HT-29 (cell line): ENCODE data around the gene GPLD1. TPM values are rescaled to one million over a fixed set of nuclear protein-coding genes. Genes with fewer than 3 reads are reported as not detected.
A peak's percentile ranks its signal among the peaks of the same experiment; 100 is the strongest.
"Not testable (repeated sequence)": the region's sequence is repeated elsewhere in the genome, so short reads cannot be mapped to it uniquely, and the experiment has no call there.

Experiments
- DNase-seq: peaks from one replicate; pipeline ENCODE4 v3.0.0-alpha.2; 2015; ENCODE audit warnings: low spot score
- total RNA-seq: library from RNA; depleted of rRNA; stranded (reverse); fragments of >200 nt; shearing (Covaris generic); gene quantifications from 2 replicates; pipeline ENCODE4 v1.2.3, GENCODE V29; 2014

Gene GPLD1
- total RNA-seq, 1 experiment from 2014 or later, result 0.10 TPM

DNA sequence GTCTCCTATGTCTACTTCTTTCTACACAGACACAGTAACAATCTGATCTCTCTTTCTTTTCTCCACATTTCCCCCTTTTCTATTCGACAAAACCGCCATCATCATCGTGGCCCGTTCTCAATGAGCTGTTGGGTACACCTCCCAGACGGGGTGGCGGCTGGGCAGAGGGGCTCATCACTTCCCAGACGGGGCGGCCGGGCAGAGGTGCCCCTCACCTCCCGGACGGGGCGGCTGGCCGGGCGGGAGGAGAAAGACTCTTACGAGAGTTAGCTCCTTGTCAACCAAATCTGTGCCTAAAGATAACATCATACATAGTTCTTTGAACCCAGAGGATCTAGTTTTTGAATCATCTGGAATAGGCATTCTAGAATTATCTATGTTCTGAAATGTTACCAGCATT lies 74.8 kb downstream of the GPLD1 start:
- DNase-seq, result not testable (repeated sequence)

DNA sequence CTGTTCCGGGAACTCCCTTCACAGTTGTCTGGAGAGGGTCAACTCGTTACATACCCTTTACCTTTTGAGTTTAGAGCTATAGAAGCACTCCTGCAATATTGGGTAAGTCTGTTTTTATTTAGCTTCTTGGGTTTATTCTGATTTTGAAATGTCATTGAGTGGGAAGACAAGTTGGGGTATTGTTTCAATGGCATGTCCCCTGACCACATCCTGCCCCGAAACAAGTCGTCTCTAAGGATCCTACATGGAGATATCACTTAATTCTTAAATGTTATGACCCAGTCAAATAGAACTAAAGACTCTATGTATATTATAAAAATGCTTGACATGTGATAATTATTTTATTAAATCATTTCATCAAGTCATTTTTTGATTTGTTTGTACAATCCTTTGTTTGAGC lies 77.1 kb downstream of the GPLD1 start:
- no peak for DNase-seq

- no peak for DNase-seq
These were observed 78.8 kb downstream of the GPLD1 start for GRCh38 chr6:24410622-24411021.

- DNase-seq, result no peak
These were observed 80.5 kb downstream of the GPLD1 start for GRCh38 chr6:24408719-24409410.

- DNase-seq, result no peak
These were observed 84.1 kb downstream of the GPLD1 start for GRCh38 chr6:24405262-24405661.

DNA sequence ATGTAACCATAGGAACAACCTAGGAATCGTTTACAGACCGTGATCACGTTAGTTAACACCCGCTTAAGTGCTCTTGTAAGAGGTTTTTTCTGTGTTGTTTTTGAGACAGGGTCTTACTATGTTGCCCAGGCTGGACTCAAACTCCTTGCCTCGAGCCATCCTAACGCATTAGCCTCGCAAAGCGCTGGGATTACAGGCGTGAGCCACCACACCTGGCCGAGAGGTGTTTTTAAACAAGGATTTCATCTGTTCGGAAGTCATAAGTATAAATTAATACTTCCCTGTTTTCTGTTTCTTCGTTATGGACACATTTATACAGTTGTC lies 85.9 kb downstream of the GPLD1 start:
- no peak for DNase-seq

- DNase-seq, result peak; percentile 93
These were observed 86.5 kb downstream of the GPLD1 start, which contains the start of gene MRS2 for GRCh38 chr6:24402697-24403500. Gene MRS2, plus strand, starts transcription at chr6:24402936. Its CDS starts 111 bp downstream, at chr6:24403047.

DNA sequence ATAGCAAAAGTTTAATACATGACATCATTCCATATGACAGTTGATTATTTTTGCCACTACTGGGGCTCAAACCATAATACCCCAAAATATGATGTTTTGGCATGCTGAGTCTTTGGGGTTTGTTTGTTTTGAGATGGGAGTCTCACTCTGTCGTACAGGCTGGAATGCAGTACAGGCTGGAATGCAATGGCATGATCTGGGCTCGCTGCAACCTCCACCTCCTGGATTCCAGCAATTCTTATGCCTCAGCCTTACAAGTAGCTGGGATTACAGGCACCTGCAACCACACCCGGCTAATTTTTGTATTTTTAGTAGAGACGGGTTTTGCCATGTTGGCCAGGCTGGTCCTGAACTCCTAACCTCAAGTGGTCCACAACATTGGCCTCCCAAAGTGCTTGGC lies 87.9 kb downstream of the GPLD1 start:
- no peak for DNase-seq

DNA sequence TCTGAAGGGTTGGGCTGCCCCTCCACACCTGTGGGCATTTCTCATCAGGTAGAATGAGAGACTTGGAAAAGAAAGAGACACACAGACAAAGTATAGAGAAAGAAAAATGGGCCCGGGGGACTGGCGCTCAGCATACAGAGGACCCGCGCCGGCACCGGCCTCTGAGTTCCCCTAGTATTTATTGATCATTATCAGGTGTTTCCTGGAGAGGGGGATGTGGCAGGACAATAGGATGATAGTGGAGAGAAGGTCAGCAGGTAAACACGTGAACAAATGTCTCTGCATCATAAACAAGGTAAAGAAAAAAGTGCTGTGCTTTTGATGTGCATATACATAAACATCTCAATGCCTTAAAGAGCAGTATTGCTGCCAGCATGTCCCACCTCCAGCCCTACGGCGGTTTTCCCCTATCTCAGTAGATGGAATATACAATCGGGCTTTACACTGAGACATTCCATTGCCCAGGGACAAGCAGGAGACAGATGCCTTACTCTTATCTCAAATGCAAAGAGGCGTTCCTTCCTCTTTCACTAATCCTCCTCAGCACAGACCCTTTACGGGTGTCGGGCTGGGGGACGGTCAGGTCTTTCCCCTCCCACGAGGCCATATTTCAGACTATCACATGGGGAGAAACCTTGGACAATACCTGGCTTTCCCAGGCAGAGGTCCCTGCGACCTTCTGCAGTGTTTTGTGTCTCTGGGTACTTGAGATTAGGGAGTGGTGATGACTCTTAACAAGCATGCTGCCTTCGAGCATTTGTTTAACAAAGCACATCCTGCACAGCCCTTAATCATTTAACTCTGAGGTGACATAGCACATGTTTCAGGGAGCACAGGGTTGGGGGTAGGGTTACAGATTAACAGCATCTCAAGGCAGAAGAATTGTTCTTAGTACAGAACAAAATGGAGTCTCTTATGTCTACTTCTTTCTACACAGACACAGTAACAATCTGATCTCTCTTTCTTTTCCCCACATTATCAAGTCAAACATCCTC lies 89.0 kb downstream of the GPLD1 start:
- not testable (repeated sequence) for DNase-seq

GRCh38 chr6:24397631-24398030 lies 91.7 kb downstream of the GPLD1 start:
- DNase-seq, result no peak

DNA sequence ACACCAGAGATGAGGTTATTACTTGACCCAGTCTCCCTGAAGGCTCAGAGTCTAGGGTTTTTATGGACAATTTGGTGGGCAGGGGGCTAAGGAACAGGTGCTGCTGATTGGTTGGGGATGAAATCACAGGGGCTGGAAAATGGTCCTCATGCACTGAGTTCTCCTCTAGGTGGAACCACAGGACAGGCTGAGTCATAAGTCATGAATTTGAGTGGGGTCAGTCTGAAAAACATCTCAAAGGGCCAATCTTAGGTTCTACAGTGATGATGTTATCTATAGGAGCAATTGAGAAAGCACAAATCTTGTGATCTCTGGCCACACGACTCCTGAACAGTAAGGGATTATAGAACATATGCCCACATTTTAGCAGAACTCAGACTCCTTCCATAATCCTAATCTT lies 92.6 kb downstream of the GPLD1 start:
- no peak for DNase-seq

DNA sequence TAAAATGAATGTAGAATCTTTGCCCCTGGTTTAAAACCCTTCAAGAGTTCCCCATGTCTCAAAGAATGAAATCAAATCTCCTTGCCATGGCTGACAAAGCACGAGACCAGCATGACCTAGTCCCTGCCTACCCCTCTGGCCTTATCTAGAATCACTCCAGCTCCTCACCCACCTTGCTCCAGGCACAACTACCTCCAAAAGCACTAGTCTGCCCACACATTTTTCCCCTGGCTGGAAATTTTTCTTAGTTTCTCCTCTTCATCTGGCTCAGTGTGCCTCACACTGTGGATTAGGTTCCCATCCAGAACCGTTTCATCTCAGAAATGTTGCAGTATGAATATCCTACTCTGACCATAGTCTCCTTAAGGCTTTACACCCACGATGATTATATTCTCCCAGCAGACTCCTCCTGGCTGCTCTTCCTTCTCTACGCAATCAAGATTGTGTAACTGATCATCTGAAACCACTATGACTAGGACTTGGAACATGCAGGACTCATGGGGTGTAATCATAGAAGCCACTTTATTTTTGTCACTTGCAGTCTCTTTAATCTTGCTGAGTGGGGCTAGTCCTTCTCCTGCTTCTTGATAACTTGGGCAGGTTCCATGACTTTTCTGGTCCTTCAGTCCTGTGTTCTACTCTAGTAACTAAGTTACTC lies 94.5 kb downstream of the GPLD1 start:
- no peak for DNase-seq

DNA sequence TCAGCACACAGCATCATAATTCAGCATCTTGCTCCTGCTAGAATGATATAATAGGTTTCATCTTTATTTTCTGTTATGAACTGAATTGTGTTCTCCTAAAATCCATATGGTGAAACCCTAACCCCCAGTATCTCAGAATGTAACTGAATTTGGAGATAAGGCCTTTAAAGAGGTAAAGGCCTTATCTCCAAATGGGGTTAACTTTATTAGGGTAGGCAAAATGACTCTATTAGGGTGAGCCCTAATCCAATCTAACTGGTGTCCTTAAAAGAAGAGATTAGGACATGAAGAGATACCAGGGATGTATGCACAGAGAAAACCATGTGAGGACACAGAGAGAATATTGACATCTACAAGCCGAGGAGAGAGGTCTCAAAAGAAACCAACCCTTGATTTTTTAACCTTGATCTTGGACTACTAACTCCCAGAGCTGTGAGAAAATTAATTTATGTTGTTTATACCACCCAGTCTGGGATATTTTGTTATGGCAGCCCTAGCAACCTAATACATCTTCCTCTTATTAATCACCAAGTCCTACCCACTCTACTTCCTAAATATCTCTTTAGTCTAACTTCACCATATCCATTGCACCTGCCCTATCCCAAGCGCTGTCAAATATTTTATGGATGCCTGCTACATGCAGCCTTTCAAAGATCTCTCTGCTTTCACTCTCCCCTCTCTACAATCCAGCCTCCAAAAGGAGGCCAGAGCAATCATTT lies 95.2 kb downstream of the GPLD1 start:
- no peak for DNase-seq

GRCh38 chr6:24391756-24392405 lies 97.5 kb downstream of the GPLD1 start:
- no peak for DNase-seq

DNA sequence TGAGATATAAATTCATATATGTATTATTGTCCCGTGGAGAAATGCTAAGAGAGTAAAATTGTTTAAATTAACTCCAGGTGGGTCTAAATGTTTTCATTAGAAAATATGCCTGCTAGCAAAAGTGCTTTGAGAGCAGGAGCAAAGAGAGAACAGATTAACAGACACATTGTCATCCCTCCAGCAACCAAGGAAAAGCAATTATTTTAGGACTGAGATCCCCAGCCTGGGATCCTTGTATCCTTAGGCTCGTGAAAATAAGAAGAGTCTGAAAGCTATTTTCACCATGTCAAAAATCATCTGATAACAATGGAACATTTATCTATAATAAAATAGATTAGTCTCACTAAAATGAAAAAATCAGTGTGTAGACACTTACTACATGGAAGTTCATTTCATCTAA lies 98.2 kb downstream of the GPLD1 start:
- DNase-seq, result no peak

GRCh38 chr6:24387818-24388217 lies 101.6 kb downstream of the GPLD1 start:
- DNase-seq, result no peak

DNA sequence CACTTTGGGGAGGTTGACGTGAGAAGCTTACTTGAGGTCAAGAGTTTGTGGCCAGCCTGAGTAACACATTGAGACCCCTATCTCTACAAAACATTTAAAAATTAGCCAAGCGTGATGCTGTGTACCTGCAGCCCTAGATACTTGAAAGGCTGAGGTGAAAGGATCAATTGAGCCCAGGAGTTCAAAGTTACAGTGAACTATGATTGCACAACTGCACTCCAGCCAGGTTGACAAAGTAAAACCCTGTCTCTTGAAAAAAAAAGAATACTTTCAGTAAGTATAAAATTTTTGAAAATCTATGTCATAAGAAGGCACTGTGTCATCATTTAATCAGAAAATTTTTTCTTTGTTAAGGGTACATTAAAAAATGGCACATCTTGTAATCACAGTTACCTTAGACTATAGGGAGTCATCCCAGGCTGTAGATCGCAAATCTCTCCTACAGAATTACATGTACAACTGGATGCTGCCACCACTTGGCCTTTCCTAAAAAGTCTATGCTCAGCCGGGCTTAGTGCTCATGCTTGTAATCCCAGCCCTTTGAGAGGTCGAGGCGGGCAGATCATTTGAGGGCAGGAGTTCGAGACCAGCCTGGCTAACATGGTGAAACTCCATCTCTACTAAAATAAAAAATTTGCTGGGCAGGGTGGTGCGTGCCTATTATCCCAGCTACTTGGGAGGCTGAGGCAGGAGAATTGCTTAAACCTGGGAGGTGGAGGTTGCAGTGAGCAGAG lies 103.7 kb downstream of the GPLD1 start:
- no peak for DNase-seq

GRCh38 chr6:24384369-24385130 lies 104.8 kb downstream of the GPLD1 start:
- DNase-seq, result not testable (repeated sequence)
